Pancreas (tissue), 10 donors: Measurements from ENCODE around the gene HIVEP3. TPM values are rescaled to one million over a fixed set of nuclear protein-coding genes. Genes with fewer than 3 reads are reported as not detected.

ENCODE experiments used
- ATAC-seq, 4 donors: fragments of 200-7000 bp; cut with Tn5 transposase; one replicate each; pipeline versions ENCODE4 v1.8.0 to v1.9.1; 2020; ENCODE audit warnings: mild to moderate bottlenecking in 4 of 4, moderate library complexity in 4 of 4
- DNase-seq, 6 donors: peaks; one replicate each; pipeline ENCODE4 v3.0.0-alpha.2; 2020
- FAIRE-seq: peaks from 2 replicates; lab custom pipeline; 2012; peaks lifted over from hg19 to GRCh38; lab: Jason Lieb, UNC
- H3K27ac ChIP-seq, 4 donors: fragments of 200-600 bp; sonication (generic); 1 replicate in 3 of 4; 2 replicates in 1 of 4; pipeline versions ENCODE4 v1.5.0 to v1.8.0; 2020
- H3K27me3 ChIP-seq, 4 donors: fragments of 200-600 bp; one replicate each; pipeline ENCODE4 v1.8.0; 2021
- H3K36me3 ChIP-seq, 3 donors: fragments of 200-600 bp; sonication (generic) in 1 of 3; one replicate each; pipeline versions ENCODE4 v1.5.0 to v1.8.0; 2020 to 2021
- H3K4me1 ChIP-seq, 3 donors: fragments of 200-600 bp; one replicate each; pipeline ENCODE4 v1.8.0; 2021
- H3K4me3 ChIP-seq, 4 donors: fragments of 200-600 bp; sonication (generic) in 2 of 4; one replicate each; pipeline versions ENCODE4 v1.5.0 to v1.8.0; 2020 to 2021
- H3K9me3 ChIP-seq, 4 donors: fragments of 200-600 bp; one replicate each; pipeline ENCODE4 v1.8.0; 2021
- WGBS, 2 donors: extraction: QIAGEN DNeasy Blood & Tissue Kit; methylation state at CpG; one replicate each; pipeline ENCODE4 v1.1.7; 2013; 5-methylcytosine and 5-hydroxymethylcytosine counted together
- intact Hi-C, 3 donors: fragments of 100-400 bp; cut with DNase I; formaldehyde crosslinking; loops; one replicate each; pipeline versions ENCODE4 v1.11.1 to v1.14.2; 2022
- polyA plus RNA-seq, 2 donors: library from polyadenylated mRNA; stranded (reverse); fragments of 200-250 nt; gene quantifications; one replicate each; pipeline ENCODE4 v1.2.3, GENCODE V29; 2013
- total RNA-seq, 6 donors: library from RNA; stranded (reverse); fragmentation: NEBNext Ultra II Directional in 4 of 6; extraction: Animal tissue kit (Norgen Biotek cat#: 25700) in 4 of 6; gene quantifications; one replicate each; pipeline versions ENCODE4 v1.2.1 to v1.2.4, GENCODE V29; 2021 to 2023
- TF ChIP-seq, protein P1 (sequence below), 4 donors: fragments of 200-600 bp; sonication (generic) in 3 of 4; IDR thresholded peaks; one replicate each; pipeline versions ENCODE4 v1.5.0 to v1.8.0; 2021; ENCODE audit warnings: antibody characterized with exemption in 4 of 4
- donor health status: healthy with polysubstance abuse.
- donor health status: DM: no; HTN: no; CAD: no; lungs with moderate emphysema.
- donor health status: DM: no; HTN: no; CAD: no.
- donor health status: control.
- donor health status: control.
- donor health status: Bipolar disorder and iron deficiency.
- donor health status: DM: yes; HTN: yes; CAD: no.
- donor health status: DM: no; HTN: no; CAD: no.
- donor health status: DM: no; HTN: no; CAD: no.
- donor health status: DM: yes; HTN: yes; CAD: no.

The HIVEP3 gene
- total and polyA plus RNA-seq, 8 donors, result 2.7 to 5.0 (median 3.1) TPM

DNA sequence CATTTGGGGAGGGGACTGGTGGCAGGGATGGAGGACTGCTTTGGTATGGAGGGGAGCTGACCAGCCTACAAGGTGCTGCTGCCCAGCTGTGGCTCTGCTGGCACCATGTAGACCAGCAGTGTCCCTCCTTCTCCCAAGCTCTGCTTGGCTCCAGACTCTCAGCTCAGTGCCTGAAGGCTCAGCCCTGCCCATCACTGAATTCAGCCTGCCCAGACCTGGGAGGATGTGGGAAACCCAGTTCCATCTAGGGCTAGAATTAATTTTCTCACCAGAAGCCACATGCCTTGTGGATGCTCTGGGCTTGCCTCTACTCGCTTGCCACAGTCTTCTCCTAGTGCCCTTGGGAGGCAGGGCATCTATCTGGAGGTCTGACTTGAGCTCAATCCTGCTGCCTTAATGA lies 239.2 kb downstream of the HIVEP3 start:
- no peaks in the 10 kb centered on the region for H3K9me3 ChIP-seq
- no peaks in the 10 kb centered on the region for H3K36me3 ChIP-seq
- intact Hi-C loops, result no loop called here
- H3K4me1 ChIP-seq, result no peaks in the 10 kb centered on the region
- no peak for ATAC-seq
- DNase-seq, result no peak
- H3K27ac ChIP-seq, result no peak overlapping the region
- H3K27me3 ChIP-seq, result no peaks in the 10 kb centered on the region
- H3K4me3 ChIP-seq, result no peak overlapping the region
- TF ChIP-seq, protein P1, sequence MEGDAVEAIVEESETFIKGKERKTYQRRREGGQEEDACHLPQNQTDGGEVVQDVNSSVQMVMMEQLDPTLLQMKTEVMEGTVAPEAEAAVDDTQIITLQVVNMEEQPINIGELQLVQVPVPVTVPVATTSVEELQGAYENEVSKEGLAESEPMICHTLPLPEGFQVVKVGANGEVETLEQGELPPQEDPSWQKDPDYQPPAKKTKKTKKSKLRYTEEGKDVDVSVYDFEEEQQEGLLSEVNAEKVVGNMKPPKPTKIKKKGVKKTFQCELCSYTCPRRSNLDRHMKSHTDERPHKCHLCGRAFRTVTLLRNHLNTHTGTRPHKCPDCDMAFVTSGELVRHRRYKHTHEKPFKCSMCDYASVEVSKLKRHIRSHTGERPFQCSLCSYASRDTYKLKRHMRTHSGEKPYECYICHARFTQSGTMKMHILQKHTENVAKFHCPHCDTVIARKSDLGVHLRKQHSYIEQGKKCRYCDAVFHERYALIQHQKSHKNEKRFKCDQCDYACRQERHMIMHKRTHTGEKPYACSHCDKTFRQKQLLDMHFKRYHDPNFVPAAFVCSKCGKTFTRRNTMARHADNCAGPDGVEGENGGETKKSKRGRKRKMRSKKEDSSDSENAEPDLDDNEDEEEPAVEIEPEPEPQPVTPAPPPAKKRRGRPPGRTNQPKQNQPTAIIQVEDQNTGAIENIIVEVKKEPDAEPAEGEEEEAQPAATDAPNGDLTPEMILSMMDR (IDR thresholded peaks at IDR 0.05), result no peak
- WGBS, 2 donors, result 90 to 92% methylated on average over 1 of the region's 1 CpG
- FAIRE-seq, result no peak

DNA sequence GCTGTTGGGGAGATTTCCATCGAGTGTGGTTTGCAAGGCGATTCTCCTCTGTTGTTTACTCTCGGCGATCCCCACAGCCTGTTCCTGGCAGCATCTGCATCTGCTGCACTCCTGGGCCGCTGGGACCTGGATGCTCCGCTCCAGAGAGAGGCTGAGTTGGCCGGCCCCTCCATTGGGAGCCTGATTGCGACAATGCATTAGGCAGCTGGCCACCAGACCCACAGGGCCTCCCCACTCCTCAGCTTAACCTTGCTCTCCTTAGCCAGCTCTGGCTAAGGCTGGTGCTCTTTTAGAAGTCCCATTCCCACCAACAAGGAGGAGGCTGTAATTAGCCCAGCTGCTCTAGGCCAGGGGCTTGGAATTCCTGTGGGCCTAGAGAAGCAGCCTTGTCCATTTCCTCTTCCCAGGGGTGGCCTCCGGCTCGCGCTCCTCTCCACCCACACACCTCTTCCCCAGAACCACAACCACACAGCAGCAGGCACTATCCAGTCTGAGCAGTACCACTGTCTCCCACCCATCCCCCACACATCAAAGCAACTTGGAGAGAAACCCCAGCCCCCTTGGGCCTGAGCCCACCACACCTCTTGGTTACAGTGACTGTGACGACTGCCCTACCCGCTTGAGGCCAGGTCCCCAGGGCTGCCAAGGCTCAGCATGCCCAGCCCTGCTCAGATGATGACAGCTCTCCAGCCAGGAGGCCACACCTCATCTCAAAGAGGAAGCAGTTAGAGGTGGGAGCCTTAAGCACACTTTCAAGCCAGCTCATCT lies 240.4 kb downstream of the HIVEP3 start:
- FAIRE-seq, result no peak
- intact Hi-C loops, result no loop called here
- H3K9me3 ChIP-seq, result no peaks in the 10 kb centered on the region
- no peaks in the 10 kb centered on the region for H3K27me3 ChIP-seq
- TF ChIP-seq, protein P1 (IDR thresholded peaks at IDR 0.05), result no peak
- no peak overlapping the region for H3K4me3 ChIP-seq
- DNase-seq, result peak in 1 of 6 donors; percentile 11
- H3K36me3 ChIP-seq, result no peaks in the 10 kb centered on the region
- H3K27ac ChIP-seq, result no peak overlapping the region
- WGBS, 2 donors, result 87 to 88% methylated on average over 13 of the region's 13 CpGs
- peak in 3 of 4 donors; percentile 39 to 54 (median 48) for ATAC-seq
- no peaks in the 10 kb centered on the region for H3K4me1 ChIP-seq

DNA sequence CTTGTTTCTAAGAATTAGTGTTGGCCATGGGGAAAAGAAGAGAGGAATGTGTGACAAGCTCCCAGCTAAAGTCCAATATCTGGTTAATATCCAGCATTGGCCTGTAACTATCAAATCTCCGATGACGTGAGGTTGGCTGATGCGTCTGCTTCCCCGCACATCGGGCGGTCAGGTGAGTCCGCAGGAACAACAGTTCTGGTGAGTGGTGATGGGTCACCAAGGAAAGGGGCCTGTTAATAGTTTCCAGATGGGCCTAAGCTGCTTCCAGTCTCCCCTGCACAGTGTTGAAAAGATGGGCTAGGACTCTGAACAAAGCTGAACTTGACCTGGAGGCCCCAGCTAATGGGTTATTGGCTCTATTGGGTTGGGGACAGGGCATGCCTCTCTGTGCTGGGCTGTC lies 241.1 kb downstream of the HIVEP3 start:
- no peaks in the 10 kb centered on the region for H3K9me3 ChIP-seq
- WGBS, 2 donors, result 91 to 94% methylated on average over 7 of the region's 7 CpGs
- no peak overlapping the region for H3K4me3 ChIP-seq
- intact Hi-C loops, result no loop called here
- no peaks in the 10 kb centered on the region for H3K4me1 ChIP-seq
- TF ChIP-seq, protein P1 (IDR thresholded peaks at IDR 0.05), result no peak
- FAIRE-seq (no peak), DNase-seq (no peak), ATAC-seq (no peak)
- H3K27me3 ChIP-seq, result no peaks in the 10 kb centered on the region
- no peak overlapping the region for H3K27ac ChIP-seq
- no peaks in the 10 kb centered on the region for H3K36me3 ChIP-seq

DNA sequence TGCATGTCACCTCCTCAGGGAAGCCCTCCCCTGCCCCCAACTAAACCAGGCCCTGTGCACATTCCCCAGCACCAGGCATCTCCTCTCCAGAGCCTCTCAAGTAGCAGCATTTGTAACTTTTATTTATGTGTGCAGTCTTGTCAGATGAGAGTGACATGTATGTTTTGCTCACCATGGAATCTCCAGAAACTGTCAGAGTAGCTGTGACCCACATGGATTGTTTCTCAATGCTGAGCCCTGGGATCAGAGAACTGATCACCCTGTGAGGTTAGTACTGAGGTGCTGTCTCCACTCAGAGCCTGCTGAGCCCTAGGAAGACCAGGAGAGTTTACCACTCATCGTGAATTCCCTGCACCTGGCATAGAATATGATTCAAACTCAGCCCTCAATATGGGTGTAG lies 243.3 kb downstream of the HIVEP3 start:
- no peaks in the 10 kb centered on the region for H3K9me3 ChIP-seq
- no peak for DNase-seq
- H3K4me3 ChIP-seq, result no peak overlapping the region
- no peak for ATAC-seq
- intact Hi-C loops, result no loop called here
- no peaks in the 10 kb centered on the region for H3K27me3 ChIP-seq
- TF ChIP-seq, protein P1 (IDR thresholded peaks at IDR 0.05), result no peak
- H3K36me3 ChIP-seq, result no peaks in the 10 kb centered on the region
- 96 to 100% methylated on average over 1 of the region's 1 CpG for WGBS, 2 donors
- FAIRE-seq, result no peak
- H3K4me1 ChIP-seq, result no peaks in the 10 kb centered on the region
- no peak overlapping the region for H3K27ac ChIP-seq

DNA sequence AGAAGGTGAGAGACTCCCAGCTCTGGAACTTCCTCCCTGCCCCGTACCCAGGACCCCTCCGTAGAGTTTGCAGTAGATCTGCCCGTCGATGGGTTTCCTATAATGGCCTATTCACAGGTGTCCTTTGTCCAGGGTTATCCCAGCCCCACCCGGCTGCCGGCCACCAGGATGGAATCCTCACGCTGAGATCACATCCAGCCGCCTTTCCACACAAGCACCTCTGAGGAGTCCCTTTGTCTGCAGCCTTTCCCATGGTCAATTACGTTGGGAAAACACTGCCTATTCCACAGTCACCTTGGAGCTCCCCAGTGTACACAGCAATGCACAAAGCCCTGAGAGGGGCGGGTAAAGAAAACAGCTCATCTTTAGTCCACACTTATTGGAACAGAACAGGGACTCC lies 244.2 kb downstream of the HIVEP3 start:
- intact Hi-C loops, result no loop called here
- Histone ChIP-seq H3K9me3 (no peaks in the 10 kb centered on the region), H3K4me3 (no peak overlapping the region), H3K27me3 (no peaks in the 10 kb centered on the region), H3K4me1 (no peaks in the 10 kb centered on the region), H3K36me3 (no peaks in the 10 kb centered on the region), H3K27ac (no peak overlapping the region)
- no peak for ATAC-seq
- DNase-seq, result no peak
- TF ChIP-seq, protein P1 (IDR thresholded peaks at IDR 0.05), result no peak
- 73 to 81% methylated on average over 10 of the region's 10 CpGs for WGBS, 2 donors
- no peak for FAIRE-seq
